Measurements from ENCODE around the gene OR10H5.

- TF ChIP-seq POLR2A (IDR thresholded peaks at IDR 0.05), result no peak
- TF ChIP-seq CTCF (IDR thresholded peaks at IDR 0.05), result no peak
These were observed 40.7 kb downstream of the OR10H5 start for GRCh38 chr19:15828121-15828610.
